ENCODE measurements around the gene STAT3. TPM values are rescaled to one million over a fixed set of nuclear protein-coding genes. Genes with fewer than 3 reads are reported as not detected.
A peak's percentile ranks its signal among the peaks of the same experiment; 100 is the strongest.

The STAT3 gene
- total and polyA plus RNA-seq, 2 experiments from 2014 or later: 152 to 163 TPM

- peak overlapping the region; percentile 86 for H2AFZ ChIP-seq
- H3K4me1 ChIP-seq (ENCODE audit: insufficient read depth): peaks cover 17% of the 10 kb centered on the region
- no peaks in the 10 kb centered on the region for H3K9me2 ChIP-seq (replicated peaks; ENCODE audit: insufficient read depth)
- peak overlapping the region; percentile 79 for H3K4me2 ChIP-seq
- DNase-seq (ENCODE audit: low spot score): peak; percentile 35
- no peaks in the 10 kb centered on the region for H3K9me3 ChIP-seq (ENCODE audit: low read depth)
- peaks cover 50% of the 10 kb centered on the region for H3K79me2 ChIP-seq
- 2% methylated on average over 25 of the region's 82 CpGs for WGBS (ENCODE audit: low lambda C conversion rate, missing lambda C conversion rate)
- H4K20me1 ChIP-seq (ENCODE audit: insufficient read depth, poor library complexity, severe bottlenecking): no peaks in the 10 kb centered on the region
- TF ChIP-seq EZH2phosphoT487 (IDR thresholded peaks at IDR 0.05; ENCODE audit: low read depth, severe bottlenecking, unreplicated experiment) (no peak), EZH2 (IDR thresholded peaks at IDR 0.05; ENCODE audit: borderline replicate concordance) (no peak)
- TF ChIP-seq, protein P1, sequence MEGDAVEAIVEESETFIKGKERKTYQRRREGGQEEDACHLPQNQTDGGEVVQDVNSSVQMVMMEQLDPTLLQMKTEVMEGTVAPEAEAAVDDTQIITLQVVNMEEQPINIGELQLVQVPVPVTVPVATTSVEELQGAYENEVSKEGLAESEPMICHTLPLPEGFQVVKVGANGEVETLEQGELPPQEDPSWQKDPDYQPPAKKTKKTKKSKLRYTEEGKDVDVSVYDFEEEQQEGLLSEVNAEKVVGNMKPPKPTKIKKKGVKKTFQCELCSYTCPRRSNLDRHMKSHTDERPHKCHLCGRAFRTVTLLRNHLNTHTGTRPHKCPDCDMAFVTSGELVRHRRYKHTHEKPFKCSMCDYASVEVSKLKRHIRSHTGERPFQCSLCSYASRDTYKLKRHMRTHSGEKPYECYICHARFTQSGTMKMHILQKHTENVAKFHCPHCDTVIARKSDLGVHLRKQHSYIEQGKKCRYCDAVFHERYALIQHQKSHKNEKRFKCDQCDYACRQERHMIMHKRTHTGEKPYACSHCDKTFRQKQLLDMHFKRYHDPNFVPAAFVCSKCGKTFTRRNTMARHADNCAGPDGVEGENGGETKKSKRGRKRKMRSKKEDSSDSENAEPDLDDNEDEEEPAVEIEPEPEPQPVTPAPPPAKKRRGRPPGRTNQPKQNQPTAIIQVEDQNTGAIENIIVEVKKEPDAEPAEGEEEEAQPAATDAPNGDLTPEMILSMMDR (IDR thresholded peaks at IDR 0.05; ENCODE audit: poor library complexity): no peak
- H3K36me3 ChIP-seq (replicated peaks; ENCODE audit: insufficient read depth, low read depth): no peaks in the 10 kb centered on the region
- H3K27ac ChIP-seq: peak overlapping the region; percentile 96
- H3K4me3 ChIP-seq: peak overlapping the region; percentile 70
- no peaks in the 10 kb centered on the region for H3K27me3 ChIP-seq
Observed at GRCh38 chr17:42275527-42276358, 112.5 kb downstream of the STAT3 start.

- no peaks in the 10 kb centered on the region for H3K9me2 ChIP-seq (replicated peaks; ENCODE audit: insufficient read depth)
- WGBS (ENCODE audit: low lambda C conversion rate, missing lambda C conversion rate): 25% methylated on average over 13 of the region's 13 CpGs
Observed at GRCh38 chr17:42274812-42275526, 113.3 kb downstream of the STAT3 start.

DNA sequence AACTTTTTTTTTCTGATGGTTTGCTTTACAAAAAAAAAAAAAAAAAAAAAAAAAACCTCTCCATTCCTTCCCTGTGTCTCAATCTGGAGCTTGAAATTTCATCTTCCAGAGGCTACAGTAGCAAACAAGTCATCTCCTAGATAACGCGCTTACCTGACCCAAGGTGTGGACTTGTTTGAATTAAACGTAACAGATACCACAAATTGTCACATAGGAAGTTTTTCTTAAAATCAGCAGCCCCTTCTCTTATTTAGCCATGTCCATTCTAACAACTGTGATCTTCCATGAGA, 114.0 kb downstream of the STAT3 start:
- no peaks in the 10 kb centered on the region for H4K20me1 ChIP-seq (ENCODE audit: insufficient read depth, poor library complexity, severe bottlenecking)
- no peaks in the 10 kb centered on the region for H3K36me3 ChIP-seq (replicated peaks; ENCODE audit: insufficient read depth, low read depth)
- no peaks in the 10 kb centered on the region for H3K9me3 ChIP-seq (ENCODE audit: low read depth)
- H3K4me1 ChIP-seq (ENCODE audit: insufficient read depth): peaks cover 24% of the 10 kb centered on the region
- peak overlapping the region; percentile 79 for H3K4me2 ChIP-seq
- no peak overlapping the region for H3K4me3 ChIP-seq
- no peaks in the 10 kb centered on the region for H3K27me3 ChIP-seq
- H2AFZ ChIP-seq: no peak overlapping the region
- WGBS (ENCODE audit: low lambda C conversion rate, missing lambda C conversion rate): 86% methylated on average over 3 of the region's 3 CpGs
- no peak for DNase-seq (ENCODE audit: low spot score)
- H3K79me2 ChIP-seq: peaks cover 63% of the 10 kb centered on the region
- H3K27ac ChIP-seq: no peak overlapping the region
- H3K9me2 ChIP-seq (replicated peaks; ENCODE audit: insufficient read depth): no peaks in the 10 kb centered on the region
- TF ChIP-seq, protein P1 (IDR thresholded peaks at IDR 0.05; ENCODE audit: poor library complexity): no peak
- no peak for TF ChIP-seq EZH2 (IDR thresholded peaks at IDR 0.05; ENCODE audit: borderline replicate concordance)
- no peak for TF ChIP-seq EZH2phosphoT487 (IDR thresholded peaks at IDR 0.05; ENCODE audit: low read depth, severe bottlenecking, unreplicated experiment)

More at GRCh38 chr17:42274812-42275526, 113.3 kb downstream of the STAT3 start:
- Histone ChIP-seq H2AFZ (peak overlapping the region; percentile 86), H3K79me2 (peaks cover 57% of the 10 kb centered on the region), H3K27ac (peak overlapping the region; percentile 96), H3K9me3 (ENCODE audit: low read depth) (no peaks in the 10 kb centered on the region), H3K4me3 (peak overlapping the region; percentile 70), H3K4me2 (peak overlapping the region; percentile 79), H3K27me3 (no peaks in the 10 kb centered on the region), H3K36me3 (replicated peaks; ENCODE audit: insufficient read depth, low read depth) (no peaks in the 10 kb centered on the region), H3K4me1 (ENCODE audit: insufficient read depth) (peaks cover 18% of the 10 kb centered on the region), H4K20me1 (ENCODE audit: insufficient read depth, poor library complexity, severe bottlenecking) (no peaks in the 10 kb centered on the region)
- TF ChIP-seq EZH2 (IDR thresholded peaks at IDR 0.05; ENCODE audit: borderline replicate concordance) (no peak), EZH2phosphoT487 (IDR thresholded peaks at IDR 0.05; ENCODE audit: low read depth, severe bottlenecking, unreplicated experiment) (no peak)
- TF ChIP-seq, protein P1 (IDR thresholded peaks at IDR 0.05; ENCODE audit: poor library complexity): no peak
- no peak for DNase-seq (ENCODE audit: low spot score)

Measured in hepatocyte (in vitro differentiated cells).